HG03521 (cell line): Measurements from ENCODE around the gene RIPK4.
"Not testable (repeated sequence)": the region's sequence is repeated elsewhere in the genome, so short reads cannot be mapped to it uniquely, and the experiment has no call there.

Experiments used
- ATAC-seq: cut with Tn5 transposase; IDR thresholded peaks from one replicate; pipeline ENCODE4 v1.9.1; 2021; ENCODE audit warnings: mild to moderate bottlenecking, moderate library complexity; ENCODE audit not compliant: unreplicated experiment

Gene RIPK4

DNA sequence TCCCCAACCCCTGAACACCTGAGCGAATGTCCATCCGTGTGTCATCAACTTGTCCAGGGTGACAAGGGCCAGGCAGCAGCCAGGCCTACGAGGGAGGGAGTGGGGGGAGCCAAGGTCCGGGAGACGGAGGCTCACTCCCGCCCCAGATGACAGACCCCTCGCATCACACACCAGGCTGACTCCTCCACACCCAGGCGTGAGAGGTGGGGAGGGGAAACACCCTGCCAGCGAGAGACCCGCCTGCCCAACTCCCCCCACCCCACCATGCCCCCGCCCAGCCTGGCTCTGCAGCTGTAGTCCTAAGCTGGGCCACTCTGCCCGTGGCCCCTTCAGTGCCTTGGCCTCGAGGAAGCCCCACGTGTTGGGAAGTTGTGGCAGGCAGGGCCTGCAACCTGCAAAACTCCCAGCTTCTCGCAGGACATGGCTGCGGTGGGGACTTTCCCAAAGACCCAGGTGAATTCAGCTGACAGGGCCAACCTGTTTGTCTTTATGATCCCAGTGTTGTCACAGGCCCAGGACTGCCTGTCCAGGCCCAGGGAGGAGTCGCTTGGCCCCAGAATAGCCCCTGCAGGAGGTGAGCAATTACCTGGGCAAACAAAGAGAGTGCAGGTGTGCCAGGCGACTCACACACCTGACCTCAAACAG is 62.9 kb downstream of the RIPK4 start:
- no peak for ATAC-seq

- ATAC-seq = no peak
Observed at GRCh38 chr21:41701749-41702148, 65.1 kb downstream of the RIPK4 start.

DNA sequence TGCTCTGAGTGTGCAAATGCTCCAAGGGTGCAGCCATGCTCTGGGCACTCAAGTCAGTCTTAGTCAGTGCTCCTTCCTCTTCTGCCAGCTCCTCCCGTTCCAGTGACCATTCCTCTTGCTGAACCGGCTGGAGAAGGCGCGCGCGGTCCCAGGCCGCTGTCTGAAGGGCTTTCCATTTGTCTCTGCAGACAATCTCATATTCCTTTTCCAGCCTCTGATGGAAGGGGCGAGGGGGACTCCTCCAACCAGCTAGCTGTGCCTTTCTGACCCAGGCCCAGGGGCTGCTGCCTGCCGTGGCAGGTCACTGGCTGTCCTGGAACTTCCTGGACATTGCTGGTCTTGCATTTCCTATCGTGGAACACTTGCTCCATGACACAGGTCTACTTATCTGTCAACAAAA is 67.5 kb downstream of the RIPK4 start:
- ATAC-seq = no peak

- ATAC-seq = no peak
Observed at GRCh38 chr21:41698071-41698470, 68.8 kb downstream of the RIPK4 start.

DNA sequence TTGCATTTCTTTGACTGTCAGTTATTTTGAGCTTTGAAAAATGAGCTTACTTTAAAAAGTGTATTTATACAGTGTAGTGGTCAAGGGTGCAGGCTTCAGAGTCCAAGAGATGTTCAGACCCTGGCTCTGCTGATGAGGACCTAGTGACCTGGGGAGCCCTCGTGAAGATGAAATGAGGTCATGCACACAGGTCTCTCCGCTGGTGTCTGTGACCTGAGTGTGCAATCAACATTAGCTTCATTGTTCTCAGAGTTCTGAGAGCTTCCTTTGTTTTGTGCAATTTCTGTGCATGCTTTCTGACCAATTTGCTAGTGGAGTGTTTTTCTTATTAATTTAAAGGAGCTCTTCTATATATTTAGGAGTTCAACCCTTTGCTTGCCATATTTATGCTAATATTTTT is 71.3 kb downstream of the RIPK4 start:
- no peak for ATAC-seq

GRCh38 chr21:41694042-41694441 is 72.8 kb downstream of the RIPK4 start:
- not testable (repeated sequence) for ATAC-seq

GRCh38 chr21:41692185-41692565 is 74.7 kb downstream of the RIPK4 start:
- no peak for ATAC-seq

DNA sequence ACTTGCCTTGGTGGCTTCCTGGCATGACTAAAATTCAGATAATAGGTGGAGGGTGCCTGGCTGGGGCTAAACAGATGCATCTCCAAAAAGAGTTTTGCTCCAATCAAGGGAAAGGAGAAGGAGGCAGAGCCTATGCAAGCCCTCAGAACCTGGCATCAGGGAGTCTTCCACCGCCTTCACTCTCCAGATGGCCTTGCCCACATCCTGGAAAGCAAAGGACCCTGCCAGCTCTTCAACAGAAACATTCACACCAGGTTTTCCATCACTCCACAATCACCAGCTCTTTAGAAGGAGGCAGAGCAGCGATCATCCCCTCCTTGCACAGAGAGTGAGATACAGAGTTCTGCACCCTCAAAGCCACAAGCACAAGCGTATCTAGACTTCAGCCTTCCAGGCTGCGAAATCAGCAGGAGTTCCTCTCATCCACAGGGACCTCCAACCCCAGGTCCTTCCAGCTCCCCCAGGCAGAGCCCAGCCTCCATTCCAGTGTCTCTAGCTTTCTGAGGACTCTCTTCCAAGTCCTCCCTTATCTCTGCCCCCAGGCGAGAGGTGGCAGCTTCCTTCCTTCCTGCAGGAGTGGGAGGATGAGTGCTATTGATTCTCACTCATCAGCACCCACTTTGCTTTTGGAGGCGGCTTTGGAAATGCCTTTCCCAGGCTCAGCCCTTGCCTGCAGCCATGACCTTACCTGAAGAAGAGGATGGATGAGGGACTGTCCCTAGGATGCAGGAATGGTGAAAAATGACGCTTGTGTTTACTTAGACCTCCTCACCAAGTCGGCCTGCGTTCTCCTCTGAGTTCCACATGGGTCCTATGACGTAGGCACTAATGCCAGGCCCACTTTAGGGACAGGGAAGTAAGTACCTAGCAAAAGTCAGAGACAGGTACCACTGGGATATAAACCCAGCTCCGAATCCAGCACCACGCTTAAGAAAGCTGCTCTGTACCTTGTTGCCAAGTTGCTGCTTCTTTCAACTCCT is 75.4 kb downstream of the RIPK4 start:
- no peak for ATAC-seq
